ENCODE measurements around the gene ING2.

ING2 gene

DNA sequence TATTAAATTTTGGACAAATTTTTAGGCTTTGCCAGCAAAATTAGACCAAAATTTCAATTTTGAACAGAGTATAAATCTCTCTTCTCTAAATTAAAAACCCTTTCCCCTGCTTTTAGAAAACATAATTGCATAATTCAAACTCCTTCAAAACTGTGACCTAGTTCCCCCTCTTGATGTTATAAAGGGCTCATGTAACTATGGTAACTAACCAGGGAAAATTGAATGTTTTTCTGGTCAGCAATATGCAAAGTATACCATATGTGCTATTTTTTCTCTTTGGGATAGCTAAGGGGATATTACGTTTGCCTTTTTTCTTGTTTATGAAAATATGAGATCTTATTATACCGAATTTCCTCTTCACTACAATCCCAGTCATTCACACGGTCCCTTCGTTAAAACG lies 5.1 kb upstream of the ING2 start:
- no CpG with 5 or more reads among the region's 5 CpGs for WGBS (ENCODE audit: insufficient coverage, insufficient read length)
- DNase-seq (ENCODE audit: low read depth, low spot score) = no peak
- no peak overlapping the region for H3K27ac ChIP-seq (ENCODE audit: low read length)

GRCh38 chr4:183503497-183504063 lies 1.3 kb upstream of the ING2 start:
- peak overlapping the region; percentile 97; the same call in 1 of the 2 replicates for H3K4me3 ChIP-seq (ENCODE audit: low read length)
- no peak for DNase-seq (ENCODE audit: low read depth, low spot score)
- no peak overlapping the region for H3K27ac ChIP-seq (ENCODE audit: low read length)
- H3K4me1 ChIP-seq (ENCODE audit: control insufficient read depth, insufficient read depth, low read length) = no peaks in the 10 kb centered on the region; the same call in 1 of the 2 replicates
- H3K27me3 ChIP-seq (ENCODE audit: control insufficient read depth, insufficient read depth, low read length) = no peaks in the 10 kb centered on the region
- WGBS (ENCODE audit: insufficient coverage, insufficient read length) = no CpG with 5 or more reads among the region's 15 CpGs
- no peaks in the 10 kb centered on the region for H3K9me3 ChIP-seq (ENCODE audit: control insufficient read depth, insufficient read depth, low read length)
- H3K36me3 ChIP-seq (ENCODE audit: control insufficient read depth, insufficient read depth, low read length) = no peaks in the 10 kb centered on the region

More for the DNA sequence above, 5.1 kb upstream of the ING2 start:
- H3K4me3 ChIP-seq (ENCODE audit: low read length) = no peak overlapping the region
- H3K4me1 ChIP-seq (ENCODE audit: control insufficient read depth, insufficient read depth, low read length) = no peaks in the 10 kb centered on the region
- no peaks in the 10 kb centered on the region for H3K27me3 ChIP-seq (ENCODE audit: control insufficient read depth, insufficient read depth, low read length)
- no peaks in the 10 kb centered on the region for H3K36me3 ChIP-seq (ENCODE audit: control insufficient read depth, insufficient read depth, low read length)
- H3K9me3 ChIP-seq (ENCODE audit: control insufficient read depth, insufficient read depth, low read length) = no peaks in the 10 kb centered on the region

- Histone ChIP-seq H3K27me3 (ENCODE audit: control insufficient read depth, insufficient read depth, low read length) (no peaks in the 10 kb centered on the region), H3K4me1 (ENCODE audit: control insufficient read depth, insufficient read depth, low read length) (no peaks in the 10 kb centered on the region; the same call in 1 of the 2 replicates), H3K4me3 (ENCODE audit: low read length) (peak overlapping the region; percentile 97; the same call in 1 of the 2 replicates), H3K36me3 (ENCODE audit: control insufficient read depth, insufficient read depth, low read length) (no peaks in the 10 kb centered on the region), H3K9me3 (ENCODE audit: control insufficient read depth, insufficient read depth, low read length) (no peaks in the 10 kb centered on the region), H3K27ac (ENCODE audit: low read length) (no peak overlapping the region)
- DNase-seq (ENCODE audit: low read depth, low spot score) = peak; percentile 48
- no CpG with 5 or more reads among the region's 106 CpGs for WGBS (ENCODE audit: insufficient coverage, insufficient read length)
Observed at GRCh38 chr4:183504064-183504929, 561 bp upstream of the ING2 start.

DNA sequence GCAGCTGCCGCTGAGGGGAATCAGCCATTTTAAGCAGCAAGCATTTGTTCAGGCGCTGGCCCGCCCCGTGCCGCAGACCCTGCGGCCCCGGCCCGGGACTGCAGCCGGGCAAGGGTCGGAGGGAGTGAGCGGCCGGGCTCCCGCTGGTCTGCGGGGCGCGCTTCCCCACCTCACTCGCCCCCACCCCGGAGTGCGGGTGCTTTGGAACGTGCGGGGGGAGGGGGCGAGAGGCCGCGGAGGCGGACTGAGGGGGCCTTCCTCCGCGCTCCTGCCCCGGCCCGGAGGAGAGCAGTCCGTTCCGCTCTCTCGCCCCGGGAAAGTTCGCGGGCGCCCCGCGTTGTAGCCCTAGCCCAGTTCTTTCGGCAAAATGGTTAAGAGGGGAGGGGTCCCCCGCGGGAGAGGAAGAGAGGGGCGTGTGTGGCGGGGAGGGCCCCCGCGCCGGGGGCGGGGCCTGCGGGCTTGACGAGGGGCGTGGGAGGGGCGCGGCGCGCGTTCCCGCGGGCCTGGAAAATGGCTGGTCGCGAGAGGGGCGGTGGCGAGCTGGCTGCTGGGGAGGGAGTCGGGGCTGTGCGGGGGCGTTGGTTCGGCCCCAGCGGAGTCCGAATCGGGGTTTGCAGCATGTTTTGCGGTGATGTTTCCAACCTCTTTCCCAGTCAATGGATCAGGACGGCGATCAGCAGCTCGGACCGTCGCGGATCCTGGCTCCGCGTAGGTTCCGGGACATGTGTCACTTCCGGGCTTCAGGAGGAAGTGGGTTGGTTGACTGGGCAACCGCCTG lies 942 bp downstream of the ING2 start:
- Histone ChIP-seq H3K27me3 (ENCODE audit: control insufficient read depth, insufficient read depth, low read length) (no peaks in the 10 kb centered on the region), H3K27ac (ENCODE audit: low read length) (no peak overlapping the region), H3K36me3 (ENCODE audit: control insufficient read depth, insufficient read depth, low read length) (no peaks in the 10 kb centered on the region), H3K4me3 (ENCODE audit: low read length) (peak overlapping the region; percentile 97; the same call in 1 of the 2 replicates), H3K9me3 (ENCODE audit: control insufficient read depth, insufficient read depth, low read length) (no peaks in the 10 kb centered on the region), H3K4me1 (ENCODE audit: control insufficient read depth, insufficient read depth, low read length) (no peaks in the 10 kb centered on the region; the same call in 1 of the 2 replicates)
- DNase-seq (ENCODE audit: low read depth, low spot score) = peak; percentile 41
- no CpG with 5 or more reads among the region's 80 CpGs for WGBS (ENCODE audit: insufficient coverage, insufficient read length)

DNA sequence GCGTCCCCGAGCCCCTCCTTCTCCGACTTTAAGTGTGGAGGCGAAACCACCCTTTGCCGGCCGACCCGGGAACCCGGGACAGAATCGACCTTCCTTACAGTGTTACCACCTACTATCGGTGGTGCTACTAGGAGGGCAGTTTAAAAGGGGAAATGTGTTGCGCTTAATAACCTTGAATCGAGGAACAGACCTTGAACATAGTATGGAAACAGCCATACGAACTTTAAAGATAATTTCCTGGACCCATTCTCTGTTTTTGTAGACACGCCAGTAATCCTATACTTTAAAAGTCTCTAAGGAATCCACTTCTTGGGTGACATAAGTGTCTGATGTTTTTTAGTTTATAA lies 1.5 kb downstream of the ING2 start:
- Histone ChIP-seq H3K36me3 (ENCODE audit: control insufficient read depth, insufficient read depth, low read length) (no peaks in the 10 kb centered on the region), H3K9me3 (ENCODE audit: control insufficient read depth, insufficient read depth, low read length) (no peaks in the 10 kb centered on the region), H3K4me1 (ENCODE audit: control insufficient read depth, insufficient read depth, low read length) (no peaks in the 10 kb centered on the region; the same call in 1 of the 2 replicates), H3K27me3 (ENCODE audit: control insufficient read depth, insufficient read depth, low read length) (no peaks in the 10 kb centered on the region), H3K4me3 (ENCODE audit: low read length) (peak overlapping the region; percentile 97; the same call in 1 of the 2 replicates), H3K27ac (ENCODE audit: low read length) (no peak overlapping the region)
- DNase-seq (ENCODE audit: low read depth, low spot score) = no peak
- WGBS (ENCODE audit: insufficient coverage, insufficient read length) = no CpG with 5 or more reads among the region's 14 CpGs

- H3K4me1 ChIP-seq (ENCODE audit: control insufficient read depth, insufficient read depth, low read length) = no peaks in the 10 kb centered on the region; the same call in 1 of the 2 replicates
- DNase-seq (ENCODE audit: low read depth, low spot score) = no peak
- no CpG with 5 or more reads among the region's 6 CpGs for WGBS (ENCODE audit: insufficient coverage, insufficient read length)
- no peaks in the 10 kb centered on the region for H3K36me3 ChIP-seq (ENCODE audit: control insufficient read depth, insufficient read depth, low read length)
- H3K27ac ChIP-seq (ENCODE audit: low read length) = no peak overlapping the region
- H3K9me3 ChIP-seq (ENCODE audit: control insufficient read depth, insufficient read depth, low read length) = no peaks in the 10 kb centered on the region
- no peaks in the 10 kb centered on the region for H3K27me3 ChIP-seq (ENCODE audit: control insufficient read depth, insufficient read depth, low read length)
- no peak overlapping the region for H3K4me3 ChIP-seq (ENCODE audit: low read length)
Observed at GRCh38 chr4:183507925-183508696, 3.3 kb downstream of the ING2 start.

- no peak overlapping the region for H3K27ac ChIP-seq (ENCODE audit: low read length)
- H3K4me1 ChIP-seq (ENCODE audit: control insufficient read depth, insufficient read depth, low read length) = no peaks in the 10 kb centered on the region; the same call in 1 of the 2 replicates
- no CpG with 5 or more reads among the region's 6 CpGs for WGBS (ENCODE audit: insufficient coverage, insufficient read length)
- no peaks in the 10 kb centered on the region for H3K36me3 ChIP-seq (ENCODE audit: control insufficient read depth, insufficient read depth, low read length)
- DNase-seq (ENCODE audit: low read depth, low spot score) = no peak
- no peak overlapping the region for H3K4me3 ChIP-seq (ENCODE audit: low read length)
- no peaks in the 10 kb centered on the region for H3K27me3 ChIP-seq (ENCODE audit: control insufficient read depth, insufficient read depth, low read length)
- no peaks in the 10 kb centered on the region for H3K9me3 ChIP-seq (ENCODE audit: control insufficient read depth, insufficient read depth, low read length)
Observed at GRCh38 chr4:183508697-183509335, 4.0 kb downstream of the ING2 start.

- H3K4me1 ChIP-seq (ENCODE audit: control insufficient read depth, insufficient read depth, low read length) = no peaks in the 10 kb centered on the region
- WGBS (ENCODE audit: insufficient coverage, insufficient read length) = no CpG with 5 or more reads among the region's 6 CpGs
- no peak overlapping the region for H3K27ac ChIP-seq (ENCODE audit: low read length)
- H3K9me3 ChIP-seq (ENCODE audit: control insufficient read depth, insufficient read depth, low read length) = no peaks in the 10 kb centered on the region
- no peak for DNase-seq (ENCODE audit: low read depth, low spot score)
- no peaks in the 10 kb centered on the region for H3K27me3 ChIP-seq (ENCODE audit: control insufficient read depth, insufficient read depth, low read length)
- H3K4me3 ChIP-seq (ENCODE audit: low read length) = no peak overlapping the region
- H3K36me3 ChIP-seq (ENCODE audit: control insufficient read depth, insufficient read depth, low read length) = no peaks in the 10 kb centered on the region
Observed at GRCh38 chr4:183515411-183515810, 10.6 kb downstream of the ING2 start.

GRCh38 chr4:183517194-183517593 lies 12.3 kb downstream of the ING2 start:
- Histone ChIP-seq H3K9me3 (ENCODE audit: control insufficient read depth, insufficient read depth, low read length) (no peaks in the 10 kb centered on the region), H3K27ac (ENCODE audit: low read length) (no peak overlapping the region), H3K36me3 (ENCODE audit: control insufficient read depth, insufficient read depth, low read length) (no peaks in the 10 kb centered on the region), H3K27me3 (ENCODE audit: control insufficient read depth, insufficient read depth, low read length) (no peaks in the 10 kb centered on the region), H3K4me1 (ENCODE audit: control insufficient read depth, insufficient read depth, low read length) (no peaks in the 10 kb centered on the region), H3K4me3 (ENCODE audit: low read length) (no peak overlapping the region)
- DNase-seq (ENCODE audit: low read depth, low spot score) = no peak
- no CpG with 5 or more reads among the region's 2 CpGs for WGBS (ENCODE audit: insufficient coverage, insufficient read length)

All from iPS DF 6.9 (cell line).